H9 (cell line): ENCODE measurements around the gene ZMIZ1. TPM values are rescaled to one million over a fixed set of nuclear protein-coding genes. Genes with fewer than 3 reads are reported as not detected.

ENCODE experiments used
- DNase-seq: peaks from one replicate; pipeline ENCODE4 v3.0.0-alpha.2; 2017
- H2AFZ ChIP-seq: one replicate; pipeline ENCODE4 v1.6.1; 2013; ENCODE audit warnings: mild to moderate bottlenecking, low read length, control low read depth, moderate library complexity
- H2AK5ac ChIP-seq: 2 replicates; pipeline ENCODE4 v1.6.1; 2013; ENCODE audit warnings: low read length, control low read depth, mixed read lengths; ENCODE audit not compliant: insufficient read length
- H2BK120ac ChIP-seq: one replicate; pipeline ENCODE4 v1.6.1; 2013; ENCODE audit warnings: low read depth, mild to moderate bottlenecking, low read length, control low read depth, inconsistent platforms; ENCODE audit not compliant: poor library complexity, severe bottlenecking
- H2BK12ac ChIP-seq: 2 replicates; pipeline ENCODE4 v1.6.1; 2013; ENCODE audit warnings: low read length, control low read depth, mixed read lengths, low read depth; ENCODE audit not compliant: insufficient read length
- H2BK15ac ChIP-seq: 2 replicates; pipeline ENCODE4 v1.6.1; 2013; ENCODE audit warnings: low read depth, low read length, control low read depth
- H2BK20ac ChIP-seq: one replicate; pipeline ENCODE4 v1.6.1; 2013; ENCODE audit warnings: low read depth, mild to moderate bottlenecking, low read length, control low read depth, inconsistent platforms; ENCODE audit not compliant: poor library complexity, severe bottlenecking
- H2BK5ac ChIP-seq: 2 replicates; pipeline ENCODE4 v1.6.1; 2013; ENCODE audit warnings: low read length, control low read depth, mixed read lengths; ENCODE audit not compliant: insufficient read length
- H3K14ac ChIP-seq: 2 replicates; pipeline ENCODE4 v1.6.1; 2013; ENCODE audit warnings: low read length, control low read depth; ENCODE audit not compliant: insufficient read depth
- H3K18ac ChIP-seq: 2 replicates; pipeline ENCODE4 v1.6.1; 2013; ENCODE audit warnings: low read depth, mild to moderate bottlenecking, mixed read lengths, low read length, control low read depth; ENCODE audit not compliant: insufficient read length
- H3K23ac ChIP-seq: 2 replicates; pipeline ENCODE4 v1.6.1; 2013; ENCODE audit warnings: low read length, control low read depth, mixed read lengths, low read depth; ENCODE audit not compliant: insufficient read length
- H3K23me2 ChIP-seq: 2 replicates; pipeline ENCODE4 v1.6.1; 2013; ENCODE audit warnings: low read depth, mild to moderate bottlenecking, mixed read lengths, low read length, control low read depth; ENCODE audit not compliant: insufficient read length, poor library complexity, severe bottlenecking
- H3K27ac ChIP-seq: 2 replicates; pipeline ENCODE4 v1.5.1; 2013; ENCODE audit warnings: low read length, control low read depth, mixed read lengths, low read depth; ENCODE audit not compliant: insufficient read length
- H3K27me3 ChIP-seq: 2 replicates; pipeline ENCODE4 v1.6.1; 2013; ENCODE audit warnings: low read length, control low read depth, inconsistent platforms; ENCODE audit not compliant: insufficient read depth
- H3K4ac ChIP-seq: 2 replicates; pipeline ENCODE4 v1.6.1; 2013; ENCODE audit warnings: low read depth, mild to moderate bottlenecking, control low read depth, inconsistent platforms, low read length, moderate library complexity
- H3K4me1 ChIP-seq: 2 replicates; pipeline ENCODE4 v1.6.1; 2013; ENCODE audit warnings: low read length, control low read depth, inconsistent platforms; ENCODE audit not compliant: insufficient read depth
- H3K4me2 ChIP-seq: 2 replicates; pipeline ENCODE4 v1.6.1; 2013; ENCODE audit warnings: low read length, control low read depth, mixed read lengths; ENCODE audit not compliant: insufficient read length, insufficient read depth
- H3K56ac ChIP-seq: 2 replicates; pipeline ENCODE4 v1.6.1; 2013; ENCODE audit warnings: low read depth, mild to moderate bottlenecking, mixed read lengths, low read length, control low read depth; ENCODE audit not compliant: insufficient read length
- H3K79me1 ChIP-seq: 2 replicates; pipeline ENCODE4 v1.6.1; 2013; ENCODE audit warnings: low read depth, mild to moderate bottlenecking, moderate library complexity, low read length, control low read depth, inconsistent platforms; ENCODE audit not compliant: insufficient read depth, poor library complexity, severe bottlenecking
- H3K79me2 ChIP-seq: 2 replicates; pipeline ENCODE4 v1.6.1; 2013; ENCODE audit warnings: low read length, control low read depth, inconsistent platforms; ENCODE audit not compliant: insufficient read depth
- H3K9ac ChIP-seq: 2 replicates; pipeline ENCODE4 v1.6.1; 2013; ENCODE audit warnings: low read length, control low read depth, mixed read lengths; ENCODE audit not compliant: insufficient read length; ENCODE audit errors: extremely low read depth
- H3K9me3 ChIP-seq: one replicate; pipeline ENCODE4 v1.6.1; 2013; ENCODE audit warnings: low read depth, low read length, inconsistent platforms; ENCODE audit not compliant: control insufficient read depth
- H3T11ph ChIP-seq: one replicate; pipeline ENCODE4 v1.6.1; 2013; ENCODE audit warnings: mild to moderate bottlenecking, low read length, control low read depth, inconsistent platforms
- H4K20me1 ChIP-seq: one replicate; pipeline ENCODE4 v1.6.1; 2013; ENCODE audit not compliant: control insufficient read depth, insufficient read length, insufficient read depth
- H4K5ac ChIP-seq: 2 replicates; pipeline ENCODE4 v1.6.1; 2013; ENCODE audit warnings: low read depth, mild to moderate bottlenecking, mixed read lengths, low read length, control low read depth; ENCODE audit not compliant: insufficient read length
- H4K8ac ChIP-seq: replicated peaks from 2 replicates; pipeline ENCODE4 v1.6.1; 2013; ENCODE audit warnings: low read length, control low read depth, mixed read lengths, low read depth; ENCODE audit not compliant: insufficient read length
- H4K91ac ChIP-seq: 2 replicates; pipeline ENCODE4 v1.6.1; 2013; ENCODE audit warnings: low read depth, mild to moderate bottlenecking, moderate library complexity, mixed read lengths, low read length, control low read depth; ENCODE audit not compliant: insufficient read length
- H3K27ac Mint-ChIP-seq, 3 experiments: 2 replicates in 2 of 3; 3 replicates in 1 of 3; pipeline ENCODE4 v1.8.0; 2020 to 2021; ENCODE audit warnings: mixed read lengths in 3 of 3, mild to moderate bottlenecking in 1 of 3, moderate library complexity in 1 of 3
- H3K27me3 Mint-ChIP-seq: 2 replicates; pipeline ENCODE4 v1.8.0; 2021; ENCODE audit warnings: low read depth, mild to moderate bottlenecking, moderate library complexity, mixed read lengths
- H3K36me3 Mint-ChIP-seq, 3 experiments: 2 replicates in 2 of 3; 3 replicates in 1 of 3; pipeline ENCODE4 v1.8.0; 2020 to 2021; ENCODE audit warnings: low read depth in 3 of 3, mixed read lengths in 3 of 3; ENCODE audit not compliant: insufficient read depth in 1 of 3
- H3K4me1 Mint-ChIP-seq, 2 experiments: 2 replicates each; pipeline ENCODE4 v1.8.0; 2020; ENCODE audit warnings: mixed read lengths in 2 of 2
- H3K4me3 Mint-ChIP-seq, 2 experiments: 2 replicates in 1 of 2; 3 replicates in 1 of 2; pipeline ENCODE4 v1.8.0; 2020 to 2021; ENCODE audit warnings: mild to moderate bottlenecking in 2 of 2, mixed read lengths in 2 of 2, moderate library complexity in 1 of 2
- H3K9me3 Mint-ChIP-seq, 2 experiments: 2 replicates in 1 of 2; 3 replicates in 1 of 2; pipeline ENCODE4 v1.8.0; 2020; ENCODE audit warnings: mild to moderate bottlenecking in 2 of 2, mixed read lengths in 2 of 2, moderate library complexity in 1 of 2
- WGBS: extraction: QIAGEN DNeasy Blood & Tissue Kit; methylation state at CpG from one replicate; pipeline ENCODE4 v1.1.7; 2013; ENCODE audit warnings: missing lambda C conversion rate, low lambda C conversion rate, mixed read lengths; ENCODE audit not compliant: insufficient read length; ENCODE audit errors: extremely low coverage; 5-methylcytosine and 5-hydroxymethylcytosine counted together
- total RNA-seq: library from RNA; stranded (reverse); gene quantifications from 2 replicates; pipeline ENCODE4 v1.2.1, GENCODE V29; 2021
- TF ChIP-seq, protein P1 (sequence below): fragments of 200-600 bp; sonication (generic); conservative IDR thresholded peaks from 3 replicates; pipeline ENCODE4 v1.8.0; 2021; ENCODE audit warnings: antibody characterized with exemption, mild to moderate bottlenecking

The ZMIZ1 gene
- total RNA-seq, 1 experiment from 2014 or later = 36.9 TPM

DNA sequence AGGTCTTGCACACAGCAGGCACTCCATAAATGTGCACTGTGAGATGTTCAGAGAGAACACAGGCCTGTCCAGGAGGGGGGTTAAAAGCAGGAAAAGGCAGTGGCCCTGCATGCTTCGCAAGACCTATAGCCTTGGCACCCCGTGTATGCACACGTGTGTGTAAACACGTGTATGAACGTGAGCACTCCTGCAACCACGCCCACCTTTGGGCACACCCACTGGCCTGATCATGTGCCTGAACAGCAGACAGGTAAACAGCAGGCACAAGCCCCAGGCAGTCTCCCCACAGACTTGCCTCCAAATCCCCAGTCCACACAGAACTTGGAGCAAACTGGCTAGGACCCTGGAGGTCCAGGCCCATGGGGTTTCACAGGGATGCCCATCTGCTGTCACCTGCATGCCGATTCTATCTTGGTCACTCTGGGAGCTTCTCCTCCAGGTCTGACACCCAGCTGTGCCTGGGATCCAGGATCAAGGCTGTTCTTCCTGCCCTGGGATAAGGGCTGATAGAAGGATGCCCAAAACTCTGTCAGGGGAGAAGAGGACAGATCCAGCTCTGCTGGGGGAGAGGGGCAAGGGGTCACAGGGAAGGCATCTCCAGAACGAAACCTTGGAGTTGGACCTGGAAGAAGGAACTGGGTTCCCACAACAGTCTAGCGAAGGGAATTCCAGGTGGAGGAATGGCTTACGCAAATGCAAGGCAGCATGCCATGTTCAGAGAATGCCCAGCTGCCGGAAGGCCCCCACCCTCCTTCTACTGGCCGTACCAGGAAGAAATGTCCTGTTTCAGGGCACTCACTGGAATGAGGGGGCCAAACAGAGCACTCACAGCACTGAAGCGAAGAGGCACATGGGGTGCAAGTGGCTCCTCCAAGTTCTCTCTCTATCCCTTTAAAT is 14.3 kb upstream of the ZMIZ1 start:
- Histone ChIP-seq H3K23me2 (no peaks in the 10 kb centered on the region), H4K20me1 (peaks cover 2% of the 10 kb centered on the region), H2BK12ac (no peak overlapping the region), H3K27me3 (no peaks in the 10 kb centered on the region), H2BK120ac (no peak overlapping the region), H4K8ac (no peak overlapping the region), H2BK5ac (no peak overlapping the region), H3K27ac (no peak overlapping the region), H2BK15ac (no peak overlapping the region), H3K4me1 (peaks cover 10% of the 10 kb centered on the region; the same call in 1 of the 2 replicates), H3K79me2 (no peaks in the 10 kb centered on the region), H3K14ac (peak overlapping the region; percentile 20; the same call in 1 of the 2 replicates), H3K4ac (no peak overlapping the region), H3K4me2 (no peak overlapping the region), H3K79me1 (no peaks in the 10 kb centered on the region), H3K56ac (no peak overlapping the region), H3T11ph (no peak overlapping the region), H3K23ac (no peak overlapping the region), H4K91ac (no peak overlapping the region), H2BK20ac (no peak overlapping the region), H3K9ac (no peak overlapping the region), H4K5ac (no peak overlapping the region), H3K18ac (no peak overlapping the region), H2AFZ (no peak overlapping the region), H3K9me3 (no peaks in the 10 kb centered on the region), H2AK5ac (no peak overlapping the region)
- WGBS = no CpG with 5 or more reads among the region's 13 CpGs
- no peaks in the 10 kb centered on the region; a peak in 2 of 5 replicates for H3K9me3 Mint-ChIP-seq
- no peak overlapping the region for H3K27ac Mint-ChIP-seq
- peaks cover 56% of the 10 kb centered on the region for H3K27me3 Mint-ChIP-seq
- TF ChIP-seq, protein P1, sequence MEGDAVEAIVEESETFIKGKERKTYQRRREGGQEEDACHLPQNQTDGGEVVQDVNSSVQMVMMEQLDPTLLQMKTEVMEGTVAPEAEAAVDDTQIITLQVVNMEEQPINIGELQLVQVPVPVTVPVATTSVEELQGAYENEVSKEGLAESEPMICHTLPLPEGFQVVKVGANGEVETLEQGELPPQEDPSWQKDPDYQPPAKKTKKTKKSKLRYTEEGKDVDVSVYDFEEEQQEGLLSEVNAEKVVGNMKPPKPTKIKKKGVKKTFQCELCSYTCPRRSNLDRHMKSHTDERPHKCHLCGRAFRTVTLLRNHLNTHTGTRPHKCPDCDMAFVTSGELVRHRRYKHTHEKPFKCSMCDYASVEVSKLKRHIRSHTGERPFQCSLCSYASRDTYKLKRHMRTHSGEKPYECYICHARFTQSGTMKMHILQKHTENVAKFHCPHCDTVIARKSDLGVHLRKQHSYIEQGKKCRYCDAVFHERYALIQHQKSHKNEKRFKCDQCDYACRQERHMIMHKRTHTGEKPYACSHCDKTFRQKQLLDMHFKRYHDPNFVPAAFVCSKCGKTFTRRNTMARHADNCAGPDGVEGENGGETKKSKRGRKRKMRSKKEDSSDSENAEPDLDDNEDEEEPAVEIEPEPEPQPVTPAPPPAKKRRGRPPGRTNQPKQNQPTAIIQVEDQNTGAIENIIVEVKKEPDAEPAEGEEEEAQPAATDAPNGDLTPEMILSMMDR = no peak
- H3K36me3 Mint-ChIP-seq = no peaks in the 10 kb centered on the region
- peaks cover 41 to 49% of the 10 kb centered on the region in 2 experiments for H3K4me1 Mint-ChIP-seq
- no peak overlapping the region for H3K4me3 Mint-ChIP-seq
- DNase-seq = no peak
